WTC11 (cell line): ENCODE data around the gene TRIM9. TPM values are rescaled to one million over a fixed set of nuclear protein-coding genes. Genes with fewer than 3 reads are reported as not detected.

Source experiments
- ATAC-seq: fragments of 200-7000 bp; cut with Tn5 transposase; 2 replicates; pipeline ENCODE4 v1.10.0; 2021; ENCODE audit warnings: mild to moderate bottlenecking, moderate library complexity
- CTCF ChIA-PET: fragments of 300-600 bp; sonication (Branson Sonifier 250); formaldehyde crosslinking; loops from one replicate; lab custom pipeline; 2021; ENCODE audit warnings: antibody characterized with exemption; lab: Charles Lee
- POLR2A ChIA-PET: fragments of 350-600 bp; sonication (Branson Sonifier 250); formaldehyde crosslinking; loops from one replicate; lab custom pipeline; 2021; ENCODE audit warnings: antibody characterized with exemption; lab: Charles Lee
- DNase-seq: peaks from one replicate; pipeline ENCODE4 v3.0.0; 2021; ENCODE audit warnings: low spot score
- H3K27ac Mint-ChIP-seq: 2 replicates; pipeline ENCODE4 v1.8.0; 2021; ENCODE audit warnings: mixed read lengths
- H3K27me3 Mint-ChIP-seq: 2 replicates; pipeline ENCODE4 v1.8.0; 2021; ENCODE audit warnings: low read depth, mild to moderate bottlenecking, moderate library complexity, mixed read lengths
- H3K36me3 Mint-ChIP-seq: 2 replicates; pipeline ENCODE4 v1.8.0; 2021; ENCODE audit warnings: mixed read lengths
- H3K4me1 Mint-ChIP-seq: 2 replicates; pipeline ENCODE4 v1.8.0; 2022; ENCODE audit warnings: mixed read lengths
- H3K4me3 Mint-ChIP-seq: 2 replicates; pipeline ENCODE4 v1.8.0; 2021; ENCODE audit warnings: mild to moderate bottlenecking, moderate library complexity, mixed read lengths
- H3K9me3 Mint-ChIP-seq: 2 replicates; pipeline ENCODE4 v1.8.0; 2021; ENCODE audit warnings: mixed read lengths
- ARID4B ChIP-seq: sonication (generic); formaldehyde crosslinking; IDR thresholded peaks from 2 replicates; pipeline ENCODE4 v1.8.0; 2023; ENCODE audit warnings: missing genetic modification reagents, mild to moderate bottlenecking, borderline replicate concordance
- ATF1 ChIP-seq: sonication (generic); formaldehyde crosslinking; IDR thresholded peaks from 2 replicates; pipeline ENCODE4 v1.8.1; 2023; ENCODE audit warnings: mild to moderate bottlenecking, moderate library complexity, missing genetic modification reagents
- CBFB ChIP-seq: sonication (generic); formaldehyde crosslinking; IDR thresholded peaks from 2 replicates; pipeline ENCODE4 v1.8.1; 2022; ENCODE audit warnings: mild to moderate bottlenecking, low read depth, missing genetic modification reagents
- CREB1 ChIP-seq: sonication (generic); formaldehyde crosslinking; IDR thresholded peaks from 2 replicates; pipeline ENCODE4 v1.8.0; 2023; ENCODE audit warnings: mild to moderate bottlenecking, missing genetic modification reagents
- CREM ChIP-seq: sonication (generic); formaldehyde crosslinking; IDR thresholded peaks from 2 replicates; pipeline ENCODE4 v1.8.1; 2022; ENCODE audit warnings: mild to moderate bottlenecking, missing genetic modification reagents, moderate library complexity
- EMX1 ChIP-seq: fragments of 250-450 bp; sonication (Bioruptor Pico); IDR thresholded peaks from 2 replicates; pipeline ENCODE4 v1.8.0; 2021; ENCODE audit warnings: mild to moderate bottlenecking
- FOXJ3 ChIP-seq: sonication (generic); formaldehyde crosslinking; IDR thresholded peaks from 2 replicates; pipeline ENCODE4 v1.9.0; 2021; ENCODE audit warnings: missing genetic modification reagents, mild to moderate bottlenecking, borderline replicate concordance
- FOXP4 ChIP-seq: sonication (generic); formaldehyde crosslinking; IDR thresholded peaks from 2 replicates; pipeline ENCODE4 v1.8.0; 2022; ENCODE audit warnings: mild to moderate bottlenecking, missing genetic modification reagents
- GRHL2 ChIP-seq: fragments of 250-450 bp; sonication (Bioruptor Pico); IDR thresholded peaks from 2 replicates; pipeline ENCODE4 v1.8.0; 2022; ENCODE audit warnings: mild to moderate bottlenecking, moderate library complexity; ENCODE audit not compliant: insufficient replicate concordance, severe bottlenecking
- NFE2L1 ChIP-seq: sonication (generic); formaldehyde crosslinking; IDR thresholded peaks from 2 replicates; pipeline ENCODE4 v1.8.1; 2023; ENCODE audit warnings: missing genetic modification reagents
- NR2C2 ChIP-seq: sonication (generic); formaldehyde crosslinking; IDR thresholded peaks from 2 replicates; pipeline ENCODE4 v1.8.0; 2022; ENCODE audit warnings: mild to moderate bottlenecking, missing genetic modification reagents
- TEAD4 ChIP-seq: sonication (generic); formaldehyde crosslinking; IDR thresholded peaks from 2 replicates; pipeline ENCODE4 v1.8.0; 2022; ENCODE audit warnings: mild to moderate bottlenecking, missing genetic modification reagents
- ZMAT4 ChIP-seq: fragments of 250-450 bp; sonication (Bioruptor Pico); IDR thresholded peaks from 2 replicates; pipeline ENCODE4 v1.9.0; 2021; ENCODE audit warnings: mild to moderate bottlenecking
- ZNF281 ChIP-seq: sonication (generic); formaldehyde crosslinking; IDR thresholded peaks from 2 replicates; pipeline ENCODE4 v1.8.0; 2023; ENCODE audit warnings: mild to moderate bottlenecking, missing genetic modification reagents
- ZNF671 ChIP-seq: fragments of 250-450 bp; sonication (Bioruptor Pico); IDR thresholded peaks from 2 replicates; pipeline ENCODE4 v1.8.0; 2021; ENCODE audit warnings: mild to moderate bottlenecking
- total RNA-seq: library from RNA; stranded (reverse); gene quantifications from 3 replicates; pipeline ENCODE4 v1.2.3, GENCODE V29; 2021

Gene TRIM9
- total RNA-seq, 1 experiment from 2014 or later, result 4.0 TPM

- ATAC-seq (no peak), DNase-seq (no peak)
- Mint-ChIP-seq H3K27me3 (no peaks in the 10 kb centered on the region), H3K27ac (no peak overlapping the region), H3K36me3 (no peaks in the 10 kb centered on the region), H3K9me3 (no peaks in the 10 kb centered on the region), H3K4me3 (no peak overlapping the region), H3K4me1 (no peaks in the 10 kb centered on the region)
- TF ChIP-seq GRHL2 (CRISPR knock-in tag) (no peak), CBFB (CRISPR knock-in tag) (no peak), ZMAT4 (no peak), ATF1 (CRISPR knock-in tag) (no peak), ARID4B (no peak), ZNF671 (CRISPR knock-in tag) (no peak), EMX1 (no peak), FOXP4 (CRISPR knock-in tag) (no peak), CREM (CRISPR knock-in tag) (no peak), ZNF281 (CRISPR knock-in tag) (no peak), FOXJ3 (CRISPR knock-in tag) (no peak), NR2C2 (CRISPR knock-in tag) (no peak), NFE2L1 (no peak)
- POLR2A ChIA-PET, result no interaction called here
- CTCF ChIA-PET, result interaction anchor here (1.1 kb wide), 1 partner anchor 110 kb away, joined by 3 read pairs; no protein-coding TSS in a partner anchor
These were observed 123.8 kb downstream of the TRIM9 start for GRCh38 chr14:50970886-50971781.

GRCh38 chr14:50967790-50968189 lies 127.1 kb downstream of the TRIM9 start:
- CTCF ChIA-PET, result no interaction called here
- TF ChIP-seq TEAD4 (CRISPR knock-in tag) (no peak), CREB1 (no peak)
- H3K4me3 Mint-ChIP-seq, result no peak overlapping the region
- no peaks in the 10 kb centered on the region for H3K36me3 Mint-ChIP-seq
- no peaks in the 10 kb centered on the region for H3K9me3 Mint-ChIP-seq
- H3K27me3 Mint-ChIP-seq, result no peaks in the 10 kb centered on the region
- POLR2A ChIA-PET, result interaction anchor here (0.7 kb wide), 1 partner anchor 83 kb away, joined by 3 read pairs; no protein-coding TSS in a partner anchor
- no peaks in the 10 kb centered on the region for H3K4me1 Mint-ChIP-seq
- no peak for DNase-seq
- ATAC-seq, result no peak
- H3K27ac Mint-ChIP-seq, result no peak overlapping the region
